Subcutaneous adipose tissue (tissue), 4 donors: ENCODE data around the gene VPS39. TPM values are rescaled to one million over a fixed set of nuclear protein-coding genes. Genes with fewer than 3 reads are reported as not detected.

Experiments
- total RNA-seq, 4 donors: library from RNA; depleted of rRNA; stranded (reverse); fragments of >200 nt; gene quantifications; one replicate each; pipeline ENCODE4 v1.1.0, GENCODE V29; 2016
- TF ChIP-seq, protein P1 (sequence below): fragments of 450-650 bp; IDR thresholded peaks from one replicate; pipeline ENCODE4 v1.5.1; 2016; ENCODE audit warnings: low read depth, mild to moderate bottlenecking, control low read depth, antibody characterized with exemption, moderate library complexity

VPS39 gene
- total RNA-seq, 4 donors from 2014 or later, result 91.3 to 168 (median 147) TPM

DNA sequence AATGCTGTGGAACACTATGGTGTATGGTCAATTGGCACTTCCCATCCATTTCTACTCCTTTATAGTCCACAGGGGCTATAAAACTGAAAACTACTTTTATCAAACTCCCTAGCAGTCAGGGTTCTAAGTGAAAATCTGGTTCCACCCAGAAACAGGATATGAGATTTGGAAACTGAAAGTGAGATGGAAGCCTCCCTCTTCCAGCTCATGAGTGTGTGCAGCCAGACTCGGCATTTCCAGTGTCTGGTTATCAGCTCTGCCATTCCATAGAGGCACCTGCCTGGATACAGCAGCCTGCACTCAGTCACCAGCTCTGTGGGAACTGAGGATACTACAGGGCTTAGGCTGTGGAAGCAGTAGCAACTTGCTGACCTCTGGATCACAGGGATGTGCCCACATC is 37.0 kb downstream of the VPS39 start:
- TF ChIP-seq, protein P1, sequence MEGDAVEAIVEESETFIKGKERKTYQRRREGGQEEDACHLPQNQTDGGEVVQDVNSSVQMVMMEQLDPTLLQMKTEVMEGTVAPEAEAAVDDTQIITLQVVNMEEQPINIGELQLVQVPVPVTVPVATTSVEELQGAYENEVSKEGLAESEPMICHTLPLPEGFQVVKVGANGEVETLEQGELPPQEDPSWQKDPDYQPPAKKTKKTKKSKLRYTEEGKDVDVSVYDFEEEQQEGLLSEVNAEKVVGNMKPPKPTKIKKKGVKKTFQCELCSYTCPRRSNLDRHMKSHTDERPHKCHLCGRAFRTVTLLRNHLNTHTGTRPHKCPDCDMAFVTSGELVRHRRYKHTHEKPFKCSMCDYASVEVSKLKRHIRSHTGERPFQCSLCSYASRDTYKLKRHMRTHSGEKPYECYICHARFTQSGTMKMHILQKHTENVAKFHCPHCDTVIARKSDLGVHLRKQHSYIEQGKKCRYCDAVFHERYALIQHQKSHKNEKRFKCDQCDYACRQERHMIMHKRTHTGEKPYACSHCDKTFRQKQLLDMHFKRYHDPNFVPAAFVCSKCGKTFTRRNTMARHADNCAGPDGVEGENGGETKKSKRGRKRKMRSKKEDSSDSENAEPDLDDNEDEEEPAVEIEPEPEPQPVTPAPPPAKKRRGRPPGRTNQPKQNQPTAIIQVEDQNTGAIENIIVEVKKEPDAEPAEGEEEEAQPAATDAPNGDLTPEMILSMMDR, result no peak

DNA sequence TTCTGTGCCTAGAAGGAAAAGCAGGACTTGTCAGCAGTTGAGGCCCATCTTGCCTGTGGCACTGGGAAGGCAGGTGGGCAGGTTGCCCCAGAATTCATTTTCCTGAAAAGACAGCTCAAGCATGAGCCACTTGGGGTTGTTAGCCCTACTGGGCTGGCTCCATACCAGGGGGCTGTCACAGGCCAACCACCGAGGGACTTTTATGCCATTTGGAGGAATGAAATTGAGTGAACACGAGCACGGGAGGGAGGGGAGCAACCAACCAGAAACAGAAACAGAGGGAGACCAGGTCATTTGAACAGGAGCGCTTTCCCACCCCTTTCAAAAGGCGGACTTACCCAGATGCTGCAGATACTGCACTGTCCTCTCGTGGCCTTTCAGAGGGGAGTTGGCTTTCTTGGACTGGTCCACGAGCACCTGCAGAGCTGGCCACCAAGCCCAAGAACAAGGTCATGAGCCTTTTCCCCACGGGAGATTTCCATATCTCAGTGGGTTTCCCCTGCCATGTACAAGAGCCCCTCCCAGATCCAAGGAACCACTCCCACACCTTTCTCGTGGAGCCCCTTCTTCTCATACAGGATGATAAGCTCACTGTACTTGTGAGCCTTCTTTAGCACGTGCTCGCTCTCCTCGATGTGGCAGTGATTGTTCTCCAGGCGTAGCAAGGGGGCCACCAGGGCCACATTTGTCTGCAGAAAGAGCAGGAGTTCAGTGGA is 41.7 kb downstream of the VPS39 start:
- TF ChIP-seq, protein P1, result no peak

DNA sequence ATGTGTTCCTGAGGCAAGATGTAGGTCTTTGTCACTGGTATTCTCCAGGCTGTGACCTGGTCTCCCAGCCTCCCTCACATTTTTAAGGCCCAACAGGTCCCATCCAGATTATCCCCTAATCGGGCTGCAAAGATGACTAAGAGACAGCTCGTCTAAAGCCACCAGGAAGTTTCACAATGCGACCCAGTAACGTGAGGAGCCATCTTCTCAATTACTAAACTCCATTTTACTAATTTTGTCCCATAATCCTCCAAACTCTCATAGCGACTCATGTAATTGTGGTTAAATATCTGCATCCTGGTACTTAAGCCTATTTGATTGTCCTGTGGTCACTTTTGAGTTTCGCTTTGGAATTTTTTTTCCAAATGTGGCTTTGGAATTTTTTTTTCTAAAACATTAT is 43.0 kb downstream of the VPS39 start:
- TF ChIP-seq, protein P1, result no peak

DNA sequence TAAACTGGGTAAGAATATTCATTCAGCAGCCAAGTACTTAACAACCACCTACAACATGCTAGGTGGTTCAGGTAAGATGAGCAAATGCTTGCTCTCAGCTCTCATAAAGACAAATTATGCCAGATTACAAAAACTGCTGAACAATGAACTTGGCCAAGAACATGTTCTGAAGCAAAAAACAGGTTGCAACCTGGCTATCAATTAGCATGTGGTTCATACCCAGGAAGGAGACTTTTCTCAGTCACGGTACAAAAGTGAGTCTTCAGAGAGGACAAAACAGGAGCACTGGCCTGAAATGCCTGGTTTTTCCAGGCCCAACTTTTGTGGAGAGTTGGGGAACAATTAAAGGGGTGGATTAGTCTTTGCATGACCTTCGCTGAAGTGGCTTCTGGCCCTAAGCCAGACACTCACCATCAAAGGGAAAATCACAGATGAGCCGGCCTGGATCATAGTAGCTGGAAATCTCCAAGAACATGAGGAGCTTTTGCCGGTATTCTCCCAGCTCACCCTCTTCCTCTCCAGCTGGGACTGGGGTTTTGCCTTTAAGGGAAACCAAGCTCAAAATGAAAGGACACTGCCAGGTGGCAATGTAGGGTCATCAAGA is 44.1 kb downstream of the VPS39 start:
- TF ChIP-seq, protein P1, result no peak

DNA sequence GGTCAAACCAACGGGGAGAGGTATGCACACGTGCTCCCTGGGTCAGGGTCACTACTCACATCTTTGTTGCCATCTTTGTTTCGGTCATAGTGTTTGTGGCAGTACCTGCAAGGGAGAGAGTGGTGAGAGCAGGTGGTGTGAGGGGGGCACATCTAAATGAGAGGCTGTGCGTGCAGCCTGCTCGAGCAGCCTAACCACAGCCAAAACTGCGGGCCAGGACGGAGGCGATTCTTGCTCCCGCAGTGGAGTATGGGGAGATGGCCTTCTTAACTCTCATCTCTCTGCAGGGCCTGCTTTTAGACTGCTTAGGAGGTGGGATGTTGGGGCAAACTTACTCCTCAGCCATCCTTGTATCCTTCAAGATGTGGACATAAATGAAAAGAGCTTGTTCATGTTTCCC is 44.8 kb downstream of the VPS39 start:
- TF ChIP-seq, protein P1, result no peak

DNA sequence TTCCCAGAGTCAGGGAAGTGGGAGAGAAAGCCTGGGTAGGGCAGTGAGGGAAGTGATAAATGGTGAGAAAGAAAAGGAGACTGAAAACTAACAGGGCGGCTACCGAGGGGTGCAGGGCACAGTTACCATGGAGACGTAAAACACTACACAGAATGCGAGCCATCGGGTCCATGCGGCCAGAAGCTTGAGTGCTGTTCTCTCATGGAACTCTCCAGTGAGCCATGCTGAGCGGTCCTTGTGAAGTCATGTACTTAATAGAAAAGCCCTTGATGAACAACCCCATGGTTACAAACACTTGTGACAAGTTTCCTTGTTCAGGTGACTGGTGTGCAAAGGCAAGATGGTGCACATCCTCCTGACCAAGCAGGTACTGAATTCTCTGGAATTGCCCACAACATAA is 48.0 kb downstream of the VPS39 start:
- TF ChIP-seq, protein P1, result no peak

DNA sequence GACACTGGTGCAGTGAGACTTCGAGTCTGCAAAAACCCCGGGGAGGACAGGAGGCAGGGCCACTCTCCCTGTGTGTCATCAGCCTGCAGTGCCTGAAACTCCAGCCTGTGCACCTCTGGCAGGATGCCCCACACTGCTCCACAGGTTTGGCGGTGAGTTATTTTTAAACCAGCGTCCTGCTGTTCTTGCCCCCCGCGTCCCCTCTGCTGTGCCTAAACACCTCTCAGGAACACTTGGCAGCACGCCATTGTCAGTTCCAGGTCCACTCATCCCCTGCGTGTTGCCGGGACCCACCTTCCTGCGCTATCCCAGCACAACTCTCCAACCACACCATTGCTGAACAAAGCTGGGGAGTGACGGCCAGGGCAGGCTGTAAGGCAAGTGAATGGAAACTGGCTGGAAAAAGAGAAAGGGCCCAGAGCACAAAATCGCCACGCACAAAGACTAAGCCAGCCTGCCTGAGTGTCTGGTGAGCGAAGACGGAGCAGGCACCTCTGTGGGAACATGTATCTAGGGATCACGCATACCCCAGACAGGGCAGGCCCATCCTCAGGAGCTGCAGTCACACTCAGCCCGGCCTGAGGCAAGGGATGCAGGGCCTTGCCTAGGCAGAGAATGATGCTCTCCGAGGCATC is 48.6 kb downstream of the VPS39 start:
- TF ChIP-seq, protein P1, result no peak
